HG03354 (cell line): ENCODE data around the gene AP1S1.

Source experiments
- ATAC-seq: cut with Tn5 transposase; IDR thresholded peaks from one replicate; pipeline ENCODE4 v1.9.1; 2021; ENCODE audit warnings: mild to moderate bottlenecking; ENCODE audit not compliant: unreplicated experiment, poor library complexity, severe bottlenecking

AP1S1 gene

GRCh38 chr7:101154693-101155102, 422 bp downstream of the AP1S1 start:
- peak; percentile 35 for ATAC-seq

GRCh38 chr7:101155303-101155702, 1.0 kb downstream of the AP1S1 start:
- ATAC-seq = no peak

GRCh38 chr7:101156277-101156676, 2.0 kb downstream of the AP1S1 start:
- ATAC-seq = no peak

- ATAC-seq = no peak
These were observed 2.8 kb downstream of the AP1S1 start for GRCh38 chr7:101156866-101157589.

- no peak for ATAC-seq
These were observed 5.7 kb downstream of the AP1S1 start for GRCh38 chr7:101159696-101160674.

GRCh38 chr7:101160910-101161309, 6.6 kb downstream of the AP1S1 start:
- no peak for ATAC-seq

GRCh38 chr7:101161692-101162471, 7.6 kb downstream of the AP1S1 start:
- ATAC-seq = no peak

- no peak for ATAC-seq
These were observed 8.4 kb downstream of the AP1S1 start for GRCh38 chr7:101162551-101163278.

GRCh38 chr7:101163279-101164070, 9.2 kb downstream of the AP1S1 start:
- ATAC-seq = no peak

GRCh38 chr7:101164071-101164840, 10.0 kb downstream of the AP1S1 start:
- ATAC-seq = no peak

GRCh38 chr7:101165075-101165957, 11.0 kb downstream of the AP1S1 start, which contains the start of gene VGF:
TSS of gene VGF (minus strand) at chr7:101165569. CDS start at chr7:101164843, 726 bp downstream.
- peak; percentile 62 for ATAC-seq

GRCh38 chr7:101165958-101166647, 11.8 kb downstream of the AP1S1 start:
- no peak for ATAC-seq

- no peak for ATAC-seq
These were observed 12.3 kb downstream of the AP1S1 start for GRCh38 chr7:101166648-101166908.

GRCh38 chr7:101166909-101167644, 12.8 kb downstream of the AP1S1 start:
- ATAC-seq = no peak

- ATAC-seq = no peak
These were observed 13.6 kb downstream of the AP1S1 start for GRCh38 chr7:101167645-101168411.
